HepG2 (cell line): Measurements from ENCODE around the gene MAST1. TPM values are rescaled to one million over a fixed set of nuclear protein-coding genes. Genes with fewer than 3 reads are reported as not detected.
A peak's percentile ranks its signal among the peaks of the same experiment; 100 is the strongest.

ENCODE experiments used
- AKAP8 ChIP-seq: sonication (generic); formaldehyde crosslinking; IDR thresholded peaks from 2 replicates; pipeline ENCODE4 v1.5.1; 2020; ENCODE audit warnings: mild to moderate bottlenecking, missing genetic modification reagents
- ELF3 ChIP-seq: IDR thresholded peaks from 2 replicates; pipeline ENCODE4 v1.6.1; 2016; ENCODE audit warnings: missing genetic modification reagents, missing compliant biosample characterization
- FLYWCH1 ChIP-seq: sonication (generic); formaldehyde crosslinking; IDR thresholded peaks from 2 replicates; pipeline ENCODE4 v1.8.1; 2023; ENCODE audit warnings: mild to moderate bottlenecking, missing genetic modification reagents
- HDAC2 ChIP-seq: sonication (generic); formaldehyde crosslinking; IDR thresholded peaks from 2 replicates; pipeline ENCODE4 v1.4.0; 2020; ENCODE audit warnings: missing genetic modification reagents
- KDM2A ChIP-seq: sonication (generic); formaldehyde crosslinking; IDR thresholded peaks from 2 replicates; pipeline ENCODE4 v1.4.0; 2020; ENCODE audit warnings: low read depth, missing genetic modification reagents, borderline replicate concordance
- XRCC5 ChIP-seq: fragments of 200-400 bp; formaldehyde crosslinking; optimal IDR thresholded peaks from 2 replicates; pipeline ENCODE3; 2017; ENCODE audit warnings: mild to moderate bottlenecking, low read length
- ZC3H4 ChIP-seq: sonication (generic); formaldehyde crosslinking; IDR thresholded peaks from 2 replicates; pipeline ENCODE4 v1.4.0; 2020; ENCODE audit warnings: missing genetic modification reagents, borderline replicate concordance
- ZFP41 ChIP-seq: sonication (generic); formaldehyde crosslinking; IDR thresholded peaks from 2 replicates; pipeline ENCODE4 v1.4.0; 2020; ENCODE audit warnings: mild to moderate bottlenecking, missing genetic modification reagents, borderline replicate concordance
- ZNF335 ChIP-seq: sonication (generic); formaldehyde crosslinking; IDR thresholded peaks from 2 replicates; pipeline ENCODE4 v1.4.0; 2020; ENCODE audit warnings: missing genetic modification reagents
- ZNF788 ChIP-seq: sonication (generic); formaldehyde crosslinking; IDR thresholded peaks from 2 replicates; pipeline ENCODE4 v1.5.0; 2020; ENCODE audit warnings: mild to moderate bottlenecking, missing genetic modification reagents, borderline replicate concordance
- polyA plus RNA-seq, 8 experiments: library from polyadenylated mRNA; depleted of rRNA in 3 of 8; stranded (reverse) in 7 of 8; unstranded in 1 of 8; fragments of >200 nt; fragmentation: Illumina TruSeq in 4 of 8; extraction: Trizol in 4 of 8; gene quantifications; 2 replicates each; pipeline versions ENCODE4 v1.2.1 to v1.2.3, GENCODE V29; 2011 to 2016; ENCODE audit warnings: low read depth in 4 of 8, missing spikeins in 1 of 8, mixed read lengths in 1 of 8; ENCODE audit not compliant: insufficient read depth in 1 of 8
- total RNA-seq, 5 experiments: library from RNA; depleted of rRNA; stranded (reverse); fragments of >200 nt; fragmentation: Illumina TruSeq; extraction: Trizol; gene quantifications; 2 replicates each; pipeline ENCODE4 v1.2.3, GENCODE V29; 2016; ENCODE audit warnings: low read depth in 1 of 5
- TF ChIP-seq, protein P1 (sequence below): sonication (generic); formaldehyde crosslinking; IDR thresholded peaks from 2 replicates; pipeline ENCODE4 v1.4.0; 2020; ENCODE audit warnings: low read depth, missing genetic modification reagents
- TF ChIP-seq, protein P2 (sequence below): sonication (generic); formaldehyde crosslinking; IDR thresholded peaks from 2 replicates; pipeline ENCODE4 v1.5.0; 2020; ENCODE audit warnings: mild to moderate bottlenecking, missing genetic modification reagents, moderate library complexity
- TF ChIP-seq, protein P3 (sequence below): sonication (generic); formaldehyde crosslinking; IDR thresholded peaks from 2 replicates; pipeline ENCODE4 v1.5.0; 2020; ENCODE audit warnings: mild to moderate bottlenecking, missing genetic modification reagents
- TF ChIP-seq, protein P4 (sequence below): sonication (generic); formaldehyde crosslinking; IDR thresholded peaks from 2 replicates; pipeline ENCODE4 v1.5.0; 2020; ENCODE audit warnings: missing genetic modification reagents
- TF ChIP-seq, protein P5 (sequence below): sonication (generic); formaldehyde crosslinking; IDR thresholded peaks from 2 replicates; pipeline ENCODE4 v1.4.0; 2020; ENCODE audit warnings: missing genetic modification reagents

MAST1 gene
- total and polyA plus RNA-seq, 2 of the 13 experiments (the other 11 are each of a cell fraction or from before 2014, with no cell fraction given) = 0.73 to 4.7 TPM

DNA sequence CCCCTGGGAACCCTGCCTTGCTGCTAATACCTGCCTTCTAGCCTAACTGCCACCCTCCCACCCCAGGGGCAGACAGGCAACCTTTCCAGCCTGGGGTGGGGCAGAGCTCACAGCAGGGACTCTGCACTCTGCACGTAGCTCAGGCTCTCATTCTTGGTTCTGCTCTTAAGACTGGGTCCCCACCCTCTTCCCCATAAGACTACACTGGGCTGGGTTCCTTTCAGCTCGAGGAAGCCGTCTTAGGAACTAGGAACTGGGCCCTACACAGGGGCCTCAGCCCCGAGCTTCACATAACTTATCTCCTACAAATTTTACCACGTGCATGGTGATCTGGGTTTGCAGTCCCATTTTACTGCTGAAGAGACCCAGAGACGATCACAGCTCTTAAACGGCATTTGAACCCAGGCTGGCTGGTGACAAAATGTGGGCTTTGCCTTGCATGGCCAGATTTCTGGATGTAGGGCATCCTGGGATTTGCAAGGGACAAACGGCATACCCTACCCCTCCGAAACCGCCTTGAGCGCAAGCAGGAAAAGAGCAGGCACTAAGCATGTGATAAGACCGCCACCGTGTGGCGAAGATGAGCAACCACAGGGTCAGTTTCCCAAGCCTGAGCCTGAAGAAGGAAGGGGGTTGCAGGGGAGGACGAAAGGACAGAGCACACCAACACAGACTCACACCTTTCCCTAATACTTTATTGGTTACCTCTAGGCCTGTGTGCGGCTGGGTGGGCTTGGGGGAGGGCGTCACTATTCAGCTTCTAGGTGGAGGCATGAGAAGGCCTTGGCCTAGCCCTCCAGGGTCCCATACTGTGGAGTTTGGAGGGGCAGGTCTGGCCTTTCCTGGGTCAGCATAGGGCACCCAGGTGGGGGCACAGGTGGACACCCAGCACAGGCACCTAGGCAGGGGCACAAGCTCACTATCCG is 41.9 kb upstream of the MAST1 start (continued):
- TF ChIP-seq, protein P1, sequence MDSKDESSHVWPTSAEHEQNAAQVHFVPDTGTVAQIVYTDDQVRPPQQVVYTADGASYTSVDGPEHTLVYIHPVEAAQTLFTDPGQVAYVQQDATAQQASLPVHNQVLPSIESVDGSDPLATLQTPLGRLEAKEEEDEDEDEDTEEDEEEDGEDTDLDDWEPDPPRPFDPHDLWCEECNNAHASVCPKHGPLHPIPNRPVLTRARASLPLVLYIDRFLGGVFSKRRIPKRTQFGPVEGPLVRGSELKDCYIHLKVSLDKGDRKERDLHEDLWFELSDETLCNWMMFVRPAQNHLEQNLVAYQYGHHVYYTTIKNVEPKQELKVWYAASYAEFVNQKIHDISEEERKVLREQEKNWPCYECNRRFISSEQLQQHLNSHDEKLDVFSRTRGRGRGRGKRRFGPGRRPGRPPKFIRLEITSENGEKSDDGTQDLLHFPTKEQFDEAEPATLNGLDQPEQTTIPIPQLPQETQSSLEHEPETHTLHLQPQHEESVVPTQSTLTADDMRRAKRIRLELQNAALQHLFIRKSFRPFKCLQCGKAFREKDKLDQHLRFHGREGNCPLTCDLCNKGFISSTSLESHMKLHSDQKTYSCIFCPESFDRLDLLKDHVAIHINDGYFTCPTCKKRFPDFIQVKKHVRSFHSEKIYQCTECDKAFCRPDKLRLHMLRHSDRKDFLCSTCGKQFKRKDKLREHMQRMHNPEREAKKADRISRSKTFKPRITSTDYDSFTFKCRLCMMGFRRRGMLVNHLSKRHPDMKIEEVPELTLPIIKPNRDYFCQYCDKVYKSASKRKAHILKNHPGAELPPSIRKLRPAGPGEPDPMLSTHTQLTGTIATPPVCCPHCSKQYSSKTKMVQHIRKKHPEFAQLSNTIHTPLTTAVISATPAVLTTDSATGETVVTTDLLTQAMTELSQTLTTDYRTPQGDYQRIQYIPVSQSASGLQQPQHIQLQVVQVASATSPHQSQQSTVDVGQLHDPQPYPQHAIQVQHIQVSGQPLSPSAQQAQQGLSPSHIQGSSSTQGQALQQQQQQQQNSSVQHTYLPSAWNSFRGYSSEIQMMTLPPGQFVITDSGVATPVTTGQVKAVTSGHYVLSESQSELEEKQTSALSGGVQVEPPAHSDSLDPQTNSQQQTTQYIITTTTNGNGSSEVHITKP (CRISPR knock-in tag) = peak; percentile 75; the same call in 1 of the 2 replicates
- TF ChIP-seq ZC3H4 (CRISPR knock-in tag) = peak; percentile 16; the same call in 1 of the 2 replicates
- 0 out of 2 replicates have a peak, but pooled peaks have one; percentile 16 for TF ChIP-seq HDAC2 (CRISPR knock-in tag)
- TF ChIP-seq, protein P2, sequence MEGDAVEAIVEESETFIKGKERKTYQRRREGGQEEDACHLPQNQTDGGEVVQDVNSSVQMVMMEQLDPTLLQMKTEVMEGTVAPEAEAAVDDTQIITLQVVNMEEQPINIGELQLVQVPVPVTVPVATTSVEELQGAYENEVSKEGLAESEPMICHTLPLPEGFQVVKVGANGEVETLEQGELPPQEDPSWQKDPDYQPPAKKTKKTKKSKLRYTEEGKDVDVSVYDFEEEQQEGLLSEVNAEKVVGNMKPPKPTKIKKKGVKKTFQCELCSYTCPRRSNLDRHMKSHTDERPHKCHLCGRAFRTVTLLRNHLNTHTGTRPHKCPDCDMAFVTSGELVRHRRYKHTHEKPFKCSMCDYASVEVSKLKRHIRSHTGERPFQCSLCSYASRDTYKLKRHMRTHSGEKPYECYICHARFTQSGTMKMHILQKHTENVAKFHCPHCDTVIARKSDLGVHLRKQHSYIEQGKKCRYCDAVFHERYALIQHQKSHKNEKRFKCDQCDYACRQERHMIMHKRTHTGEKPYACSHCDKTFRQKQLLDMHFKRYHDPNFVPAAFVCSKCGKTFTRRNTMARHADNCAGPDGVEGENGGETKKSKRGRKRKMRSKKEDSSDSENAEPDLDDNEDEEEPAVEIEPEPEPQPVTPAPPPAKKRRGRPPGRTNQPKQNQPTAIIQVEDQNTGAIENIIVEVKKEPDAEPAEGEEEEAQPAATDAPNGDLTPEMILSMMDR (CRISPR knock-in tag) = peak; percentile 98
- TF ChIP-seq ZFP41 = no peak
- TF ChIP-seq, protein P3, sequence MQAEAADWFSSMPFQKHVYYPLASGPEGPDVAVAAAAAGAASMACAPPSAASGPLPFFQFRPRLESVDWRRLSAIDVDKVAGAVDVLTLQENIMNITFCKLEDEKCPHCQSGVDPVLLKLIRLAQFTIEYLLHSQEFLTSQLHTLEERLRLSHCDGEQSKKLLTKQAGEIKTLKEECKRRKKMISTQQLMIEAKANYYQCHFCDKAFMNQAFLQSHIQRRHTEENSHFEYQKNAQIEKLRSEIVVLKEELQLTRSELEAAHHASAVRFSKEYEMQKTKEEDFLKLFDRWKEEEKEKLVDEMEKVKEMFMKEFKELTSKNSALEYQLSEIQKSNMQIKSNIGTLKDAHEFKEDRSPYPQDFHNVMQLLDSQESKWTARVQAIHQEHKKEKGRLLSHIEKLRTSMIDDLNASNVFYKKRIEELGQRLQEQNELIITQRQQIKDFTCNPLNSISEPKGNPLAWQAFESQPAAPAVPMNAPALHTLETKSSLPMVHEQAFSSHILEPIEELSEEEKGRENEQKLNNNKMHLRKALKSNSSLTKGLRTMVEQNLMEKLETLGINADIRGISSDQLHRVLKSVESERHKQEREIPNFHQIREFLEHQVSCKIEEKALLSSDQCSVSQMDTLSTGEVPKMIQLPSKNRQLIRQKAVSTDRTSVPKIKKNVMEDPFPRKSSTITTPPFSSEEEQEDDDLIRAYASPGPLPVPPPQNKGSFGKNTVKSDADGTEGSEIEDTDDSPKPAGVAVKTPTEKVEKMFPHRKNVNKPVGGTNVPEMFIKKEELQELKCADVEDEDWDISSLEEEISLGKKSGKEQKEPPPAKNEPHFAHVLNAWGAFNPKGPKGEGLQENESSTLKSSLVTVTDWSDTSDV (CRISPR knock-in tag) = no peak
- peak; percentile 40 for TF ChIP-seq XRCC5
- no peak for TF ChIP-seq FLYWCH1 (CRISPR knock-in tag)
- TF ChIP-seq AKAP8 (CRISPR knock-in tag) = peak; percentile 63
- TF ChIP-seq KDM2A (CRISPR knock-in tag) = peak; percentile 93
- peak; percentile 59 for TF ChIP-seq ZNF788 (CRISPR knock-in tag)
- TF ChIP-seq ZNF335 = 0 out of 2 replicates have a peak, but pooled peaks have one; percentile 74
- TF ChIP-seq, protein P4, sequence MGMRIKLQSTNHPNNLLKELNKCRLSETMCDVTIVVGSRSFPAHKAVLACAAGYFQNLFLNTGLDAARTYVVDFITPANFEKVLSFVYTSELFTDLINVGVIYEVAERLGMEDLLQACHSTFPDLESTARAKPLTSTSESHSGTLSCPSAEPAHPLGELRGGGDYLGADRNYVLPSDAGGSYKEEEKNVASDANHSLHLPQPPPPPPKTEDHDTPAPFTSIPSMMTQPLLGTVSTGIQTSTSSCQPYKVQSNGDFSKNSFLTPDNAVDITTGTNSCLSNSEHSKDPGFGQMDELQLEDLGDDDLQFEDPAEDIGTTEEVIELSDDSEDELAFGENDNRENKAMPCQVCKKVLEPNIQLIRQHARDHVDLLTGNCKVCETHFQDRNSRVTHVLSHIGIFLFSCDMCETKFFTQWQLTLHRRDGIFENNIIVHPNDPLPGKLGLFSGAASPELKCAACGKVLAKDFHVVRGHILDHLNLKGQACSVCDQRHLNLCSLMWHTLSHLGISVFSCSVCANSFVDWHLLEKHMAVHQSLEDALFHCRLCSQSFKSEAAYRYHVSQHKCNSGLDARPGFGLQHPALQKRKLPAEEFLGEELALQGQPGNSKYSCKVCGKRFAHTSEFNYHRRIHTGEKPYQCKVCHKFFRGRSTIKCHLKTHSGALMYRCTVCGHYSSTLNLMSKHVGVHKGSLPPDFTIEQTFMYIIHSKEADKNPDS (CRISPR knock-in tag) = no peak
- TF ChIP-seq ELF3 = peak; percentile 79
- TF ChIP-seq, protein P5, sequence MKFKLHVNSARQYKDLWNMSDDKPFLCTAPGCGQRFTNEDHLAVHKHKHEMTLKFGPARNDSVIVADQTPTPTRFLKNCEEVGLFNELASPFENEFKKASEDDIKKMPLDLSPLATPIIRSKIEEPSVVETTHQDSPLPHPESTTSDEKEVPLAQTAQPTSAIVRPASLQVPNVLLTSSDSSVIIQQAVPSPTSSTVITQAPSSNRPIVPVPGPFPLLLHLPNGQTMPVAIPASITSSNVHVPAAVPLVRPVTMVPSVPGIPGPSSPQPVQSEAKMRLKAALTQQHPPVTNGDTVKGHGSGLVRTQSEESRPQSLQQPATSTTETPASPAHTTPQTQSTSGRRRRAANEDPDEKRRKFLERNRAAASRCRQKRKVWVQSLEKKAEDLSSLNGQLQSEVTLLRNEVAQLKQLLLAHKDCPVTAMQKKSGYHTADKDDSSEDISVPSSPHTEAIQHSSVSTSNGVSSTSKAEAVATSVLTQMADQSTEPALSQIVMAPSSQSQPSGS = peak; percentile 48; the same call in 1 of the 2 replicates
